ENCODE measurements around the gene UMAD1. TPM values are rescaled to one million over a fixed set of nuclear protein-coding genes. Genes with fewer than 3 reads are reported as not detected.

The UMAD1 gene
- polyA plus RNA-seq, 1 of the 3 experiments (the other 2 are of a cell fraction) = 13.9 TPM

DNA sequence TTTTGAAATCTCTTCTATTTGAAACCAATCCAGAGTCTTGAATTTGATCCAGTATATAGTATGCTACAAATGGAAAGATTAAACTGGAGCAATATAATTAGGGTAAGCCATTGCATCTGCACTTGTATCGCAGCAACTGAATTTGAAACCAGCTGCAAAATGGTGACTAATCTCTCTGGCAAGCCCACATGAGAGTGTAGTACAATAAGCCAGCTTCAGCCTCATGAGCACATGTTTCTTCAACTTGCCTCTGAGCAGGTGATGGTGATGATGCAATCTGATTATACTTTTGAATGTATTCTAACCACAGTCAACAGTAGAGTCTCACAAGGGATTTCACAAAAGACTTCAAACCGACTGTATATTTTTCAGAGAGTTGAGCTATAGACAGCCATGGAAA lies 78.7 kb downstream of the UMAD1 start (continued):
- TF ChIP-seq, protein P1, sequence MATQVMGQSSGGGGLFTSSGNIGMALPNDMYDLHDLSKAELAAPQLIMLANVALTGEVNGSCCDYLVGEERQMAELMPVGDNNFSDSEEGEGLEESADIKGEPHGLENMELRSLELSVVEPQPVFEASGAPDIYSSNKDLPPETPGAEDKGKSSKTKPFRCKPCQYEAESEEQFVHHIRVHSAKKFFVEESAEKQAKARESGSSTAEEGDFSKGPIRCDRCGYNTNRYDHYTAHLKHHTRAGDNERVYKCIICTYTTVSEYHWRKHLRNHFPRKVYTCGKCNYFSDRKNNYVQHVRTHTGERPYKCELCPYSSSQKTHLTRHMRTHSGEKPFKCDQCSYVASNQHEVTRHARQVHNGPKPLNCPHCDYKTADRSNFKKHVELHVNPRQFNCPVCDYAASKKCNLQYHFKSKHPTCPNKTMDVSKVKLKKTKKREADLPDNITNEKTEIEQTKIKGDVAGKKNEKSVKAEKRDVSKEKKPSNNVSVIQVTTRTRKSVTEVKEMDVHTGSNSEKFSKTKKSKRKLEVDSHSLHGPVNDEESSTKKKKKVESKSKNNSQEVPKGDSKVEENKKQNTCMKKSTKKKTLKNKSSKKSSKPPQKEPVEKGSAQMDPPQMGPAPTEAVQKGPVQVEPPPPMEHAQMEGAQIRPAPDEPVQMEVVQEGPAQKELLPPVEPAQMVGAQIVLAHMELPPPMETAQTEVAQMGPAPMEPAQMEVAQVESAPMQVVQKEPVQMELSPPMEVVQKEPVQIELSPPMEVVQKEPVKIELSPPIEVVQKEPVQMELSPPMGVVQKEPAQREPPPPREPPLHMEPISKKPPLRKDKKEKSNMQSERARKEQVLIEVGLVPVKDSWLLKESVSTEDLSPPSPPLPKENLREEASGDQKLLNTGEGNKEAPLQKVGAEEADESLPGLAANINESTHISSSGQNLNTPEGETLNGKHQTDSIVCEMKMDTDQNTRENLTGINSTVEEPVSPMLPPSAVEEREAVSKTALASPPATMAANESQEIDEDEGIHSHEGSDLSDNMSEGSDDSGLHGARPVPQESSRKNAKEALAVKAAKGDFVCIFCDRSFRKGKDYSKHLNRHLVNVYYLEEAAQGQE (IDR thresholded peaks at IDR 0.05; ENCODE audit: low read depth, low read length) = no peak
- TF ChIP-seq FOXM1 (IDR thresholded peaks at IDR 0.05; ENCODE audit: low read depth) (0 out of 2 replicates have a peak, but pooled peaks have one; percentile 37), TCF12 (IDR thresholded peaks at IDR 0.05) (peak; percentile 80), RAD21 (IDR thresholded peaks at IDR 0.05; ENCODE audit: low read length) (0 out of 2 replicates have a peak, but pooled peaks have one; percentile 5), EP300 (IDR thresholded peaks at IDR 0.05; ENCODE audit: borderline replicate concordance in 1 of 2, low read depth in 1 of 2, low read length in 1 of 2) (peak in 1 of 2 experiments; percentile 21; a peak in 1 of 4 replicates), SIN3A (IDR thresholded peaks at IDR 0.05; ENCODE audit: borderline replicate concordance, low read depth, low read length) (0 out of 2 replicates have a peak, but pooled peaks have one; percentile 47), RXRA (IDR thresholded peaks at IDR 0.05; ENCODE audit: borderline replicate concordance, low read depth) (no peak), SMC3 (IDR thresholded peaks at IDR 0.05; ENCODE audit: low read depth, low read length) (no peak), TEAD4 (IDR thresholded peaks at IDR 0.05; ENCODE audit: borderline replicate concordance, insufficient read depth) (no peak; the same call in 1 of the 2 replicates), MXI1 (IDR thresholded peaks at IDR 0.05; ENCODE audit: low read depth, low read length) (peak; percentile 63)
- TF ChIP-seq, protein P2, sequence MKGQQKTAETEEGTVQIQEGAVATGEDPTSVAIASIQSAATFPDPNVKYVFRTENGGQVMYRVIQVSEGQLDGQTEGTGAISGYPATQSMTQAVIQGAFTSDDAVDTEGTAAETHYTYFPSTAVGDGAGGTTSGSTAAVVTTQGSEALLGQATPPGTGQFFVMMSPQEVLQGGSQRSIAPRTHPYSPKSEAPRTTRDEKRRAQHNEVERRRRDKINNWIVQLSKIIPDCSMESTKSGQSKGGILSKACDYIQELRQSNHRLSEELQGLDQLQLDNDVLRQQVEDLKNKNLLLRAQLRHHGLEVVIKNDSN (IDR thresholded peaks at IDR 0.05; ENCODE audit: borderline replicate concordance, low read depth) = peak; percentile 34; the same call in 1 of the 2 replicates

DNA sequence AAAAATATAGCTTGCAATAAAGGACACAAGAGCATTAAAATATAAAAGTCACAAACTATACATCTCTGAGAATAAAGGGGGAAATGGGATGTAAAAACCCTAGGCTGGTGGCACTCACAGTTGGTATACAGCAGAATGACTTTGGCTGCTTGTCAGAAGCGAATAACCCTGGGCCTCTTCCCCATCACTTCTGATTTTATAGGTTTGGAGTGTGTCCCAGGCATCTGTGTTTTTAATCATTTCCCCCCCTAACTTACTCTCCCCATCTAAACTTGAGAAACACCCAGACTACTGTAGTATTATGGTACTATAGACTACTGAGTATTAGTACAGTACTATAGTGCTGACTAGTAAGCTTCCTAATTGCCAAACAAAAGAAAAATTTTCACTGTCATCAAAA lies 79.6 kb downstream of the UMAD1 start:
- H3K4me1 ChIP-seq (ENCODE audit: control insufficient read depth in 1 of 2, insufficient read depth in 2 of 2, low read depth in 1 of 2, low read length in 1 of 2) = peaks cover 10 to 23% of the 10 kb centered on the region in 2 experiments; a peak in 3 of 4 replicates
- H3K9ac ChIP-seq = no peak overlapping the region
- ChIA-PET CTCF (interaction anchor here (0.7 to 2.8 kb wide), 5 partner anchors 10 to 39 kb away, joined by 3 to 12 read pairs (median 4); no protein-coding TSS in a partner anchor), POLR2A (no interaction called here)
- H3K79me2 ChIP-seq (ENCODE audit: insufficient read depth) = no peaks in the 10 kb centered on the region
- no peaks in the 10 kb centered on the region for H3K9me3 ChIP-seq
- peaks cover 5% of the 10 kb centered on the region for H3F3A ChIP-seq (replicated peaks; ENCODE audit: insufficient read depth)
- no peak overlapping the region for H3K4me2 ChIP-seq
- peaks cover 0 to 2% of the 10 kb centered on the region in 2 experiments for H3K36me3 ChIP-seq (replicated peaks in 1 of 2; ENCODE audit: control insufficient read depth in 1 of 2, insufficient read depth in 2 of 2, low read length in 1 of 2)
- 94% methylated on average over 1 of the region's 1 CpG for WGBS (ENCODE audit: low lambda C conversion rate)
- no peaks in the 10 kb centered on the region for H3K27me3 ChIP-seq (ENCODE audit: insufficient read depth)
- H4K20me1 ChIP-seq (ENCODE audit: insufficient read depth) = no peaks in the 10 kb centered on the region
- H3K9me2 ChIP-seq = no peaks in the 10 kb centered on the region
- TF ChIP-seq EP300 (IDR thresholded peaks at IDR 0.05; ENCODE audit: borderline replicate concordance in 1 of 2, low read depth in 1 of 2, low read length in 1 of 2) = no peak
- TF ChIP-seq FOXJ3 (CRISPR knock-in tag; IDR thresholded peaks at IDR 0.05) = no peak
- TF ChIP-seq, protein P3, sequence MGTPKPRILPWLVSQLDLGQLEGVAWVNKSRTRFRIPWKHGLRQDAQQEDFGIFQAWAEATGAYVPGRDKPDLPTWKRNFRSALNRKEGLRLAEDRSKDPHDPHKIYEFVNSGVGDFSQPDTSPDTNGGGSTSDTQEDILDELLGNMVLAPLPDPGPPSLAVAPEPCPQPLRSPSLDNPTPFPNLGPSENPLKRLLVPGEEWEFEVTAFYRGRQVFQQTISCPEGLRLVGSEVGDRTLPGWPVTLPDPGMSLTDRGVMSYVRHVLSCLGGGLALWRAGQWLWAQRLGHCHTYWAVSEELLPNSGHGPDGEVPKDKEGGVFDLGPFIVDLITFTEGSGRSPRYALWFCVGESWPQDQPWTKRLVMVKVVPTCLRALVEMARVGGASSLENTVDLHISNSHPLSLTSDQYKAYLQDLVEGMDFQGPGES (IDR thresholded peaks at IDR 0.05; ENCODE audit: low read depth, low read length) = no peak
- TF ChIP-seq, protein P4, sequence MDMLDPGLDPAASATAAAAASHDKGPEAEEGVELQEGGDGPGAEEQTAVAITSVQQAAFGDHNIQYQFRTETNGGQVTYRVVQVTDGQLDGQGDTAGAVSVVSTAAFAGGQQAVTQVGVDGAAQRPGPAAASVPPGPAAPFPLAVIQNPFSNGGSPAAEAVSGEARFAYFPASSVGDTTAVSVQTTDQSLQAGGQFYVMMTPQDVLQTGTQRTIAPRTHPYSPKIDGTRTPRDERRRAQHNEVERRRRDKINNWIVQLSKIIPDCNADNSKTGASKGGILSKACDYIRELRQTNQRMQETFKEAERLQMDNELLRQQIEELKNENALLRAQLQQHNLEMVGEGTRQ (IDR thresholded peaks at IDR 0.05; ENCODE audit: borderline replicate concordance, low read depth, low read length) = no peak
- TF ChIP-seq GABPA (IDR thresholded peaks at IDR 0.05; ENCODE audit: low read depth) = no peak
- TF ChIP-seq, protein P5, sequence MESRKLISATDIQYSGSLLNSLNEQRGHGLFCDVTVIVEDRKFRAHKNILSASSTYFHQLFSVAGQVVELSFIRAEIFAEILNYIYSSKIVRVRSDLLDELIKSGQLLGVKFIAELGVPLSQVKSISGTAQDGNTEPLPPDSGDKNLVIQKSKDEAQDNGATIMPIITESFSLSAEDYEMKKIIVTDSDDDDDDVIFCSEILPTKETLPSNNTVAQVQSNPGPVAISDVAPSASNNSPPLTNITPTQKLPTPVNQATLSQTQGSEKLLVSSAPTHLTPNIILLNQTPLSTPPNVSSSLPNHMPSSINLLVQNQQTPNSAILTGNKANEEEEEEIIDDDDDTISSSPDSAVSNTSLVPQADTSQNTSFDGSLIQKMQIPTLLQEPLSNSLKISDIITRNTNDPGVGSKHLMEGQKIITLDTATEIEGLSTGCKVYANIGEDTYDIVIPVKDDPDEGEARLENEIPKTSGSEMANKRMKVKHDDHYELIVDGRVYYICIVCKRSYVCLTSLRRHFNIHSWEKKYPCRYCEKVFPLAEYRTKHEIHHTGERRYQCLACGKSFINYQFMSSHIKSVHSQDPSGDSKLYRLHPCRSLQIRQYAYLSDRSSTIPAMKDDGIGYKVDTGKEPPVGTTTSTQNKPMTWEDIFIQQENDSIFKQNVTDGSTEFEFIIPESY (IDR thresholded peaks at IDR 0.05; ENCODE audit: borderline replicate concordance, low read depth) = no peak
- no peak for TF ChIP-seq JUND (IDR thresholded peaks at IDR 0.05)
- TF ChIP-seq, protein P6, sequence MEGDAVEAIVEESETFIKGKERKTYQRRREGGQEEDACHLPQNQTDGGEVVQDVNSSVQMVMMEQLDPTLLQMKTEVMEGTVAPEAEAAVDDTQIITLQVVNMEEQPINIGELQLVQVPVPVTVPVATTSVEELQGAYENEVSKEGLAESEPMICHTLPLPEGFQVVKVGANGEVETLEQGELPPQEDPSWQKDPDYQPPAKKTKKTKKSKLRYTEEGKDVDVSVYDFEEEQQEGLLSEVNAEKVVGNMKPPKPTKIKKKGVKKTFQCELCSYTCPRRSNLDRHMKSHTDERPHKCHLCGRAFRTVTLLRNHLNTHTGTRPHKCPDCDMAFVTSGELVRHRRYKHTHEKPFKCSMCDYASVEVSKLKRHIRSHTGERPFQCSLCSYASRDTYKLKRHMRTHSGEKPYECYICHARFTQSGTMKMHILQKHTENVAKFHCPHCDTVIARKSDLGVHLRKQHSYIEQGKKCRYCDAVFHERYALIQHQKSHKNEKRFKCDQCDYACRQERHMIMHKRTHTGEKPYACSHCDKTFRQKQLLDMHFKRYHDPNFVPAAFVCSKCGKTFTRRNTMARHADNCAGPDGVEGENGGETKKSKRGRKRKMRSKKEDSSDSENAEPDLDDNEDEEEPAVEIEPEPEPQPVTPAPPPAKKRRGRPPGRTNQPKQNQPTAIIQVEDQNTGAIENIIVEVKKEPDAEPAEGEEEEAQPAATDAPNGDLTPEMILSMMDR (IDR thresholded peaks at IDR 0.05) = no peak
- no peak for TF ChIP-seq FOXM1 (IDR thresholded peaks at IDR 0.05; ENCODE audit: low read depth)
- no peak overlapping the region for H3K4me3 ChIP-seq (ENCODE audit: low read depth in 2 of 2, low read length in 1 of 2)
- H2AFZ ChIP-seq (ENCODE audit: low read depth) = no peak overlapping the region
- peak overlapping the region in 1 of 2 experiments; percentile 83; a peak in 2 of 4 replicates for H3K27ac ChIP-seq (ENCODE audit: low read depth in 2 of 2, low read length in 1 of 2)
- no peak for DNase-seq
